Prostate gland (tissue), 2 donors: ENCODE measurements around the gene ELP5.

Source experiments
- CTCF ChIP-seq, 4 experiments: fragments of 200-600 bp in 2 of 4; fragments of 450-650 bp in 2 of 4; sonication (generic) in 2 of 4; IDR thresholded peaks; 1 replicate in 3 of 4; 2 replicates in 1 of 4; pipeline ENCODE4 v1.5.1; 2016 to 2019; ENCODE audit warnings: antibody characterized with exemption in 4 of 4, mild to moderate bottlenecking in 2 of 4, moderate library complexity in 2 of 4
- POLR2A ChIP-seq: fragments of 450-650 bp; IDR thresholded peaks from one replicate; pipeline ENCODE4 v1.6.1; 2016; ENCODE audit warnings: antibody characterized with exemption, mild to moderate bottlenecking
- POLR2AphosphoS5 ChIP-seq: sonication (generic); formaldehyde crosslinking; IDR thresholded peaks from one replicate; pipeline ENCODE4 v1.6.1; 2017; ENCODE audit warnings: antibody characterized with exemption

GRCh38 chr17:7218758-7219157, 33.3 kb upstream of the ELP5 start:
- no peak for TF ChIP-seq CTCF (IDR thresholded peaks at IDR 0.05)
- no peak for TF ChIP-seq POLR2A
- TF ChIP-seq POLR2AphosphoS5: no peak
